HepG2 (cell line): Measurements from ENCODE around the gene IRS1. TPM values are rescaled to one million over a fixed set of nuclear protein-coding genes. Genes with fewer than 3 reads are reported as not detected.

Source experiments
- ATF3 ChIP-seq: sonication (generic); formaldehyde crosslinking; IDR thresholded peaks from 2 replicates; pipeline ENCODE4 v1.4.0; 2020; ENCODE audit warnings: missing genetic modification reagents
- BRCA1 ChIP-seq: sonication (generic); formaldehyde crosslinking; IDR thresholded peaks from 2 replicates; pipeline ENCODE4 v1.4.0; 2020; ENCODE audit warnings: missing genetic modification reagents
- BRD4 ChIP-seq: sonication (generic); formaldehyde crosslinking; IDR thresholded peaks from 2 replicates; pipeline ENCODE4 v1.4.0; 2020; ENCODE audit warnings: missing genetic modification reagents
- FIP1L1 ChIP-seq: fragments of 200-400 bp; formaldehyde crosslinking; IDR thresholded peaks from 2 replicates; pipeline ENCODE4 v1.6.1; 2018; ENCODE audit warnings: low read depth, mild to moderate bottlenecking, low read length, moderate library complexity, borderline replicate concordance; ENCODE audit not compliant: insufficient read depth
- HOXA3 ChIP-seq: sonication (generic); formaldehyde crosslinking; IDR thresholded peaks from 2 replicates; pipeline ENCODE4 v1.5.0; 2020; ENCODE audit warnings: missing genetic modification reagents
- KLF16 ChIP-seq, 2 experiments: sonication (generic) in 1 of 2; formaldehyde crosslinking in 1 of 2; IDR thresholded peaks; 2 replicates each; pipeline versions ENCODE4 v1.6.1 to v1.8.0; 2016 to 2023; ENCODE audit warnings: missing genetic modification reagents in 2 of 2, missing compliant biosample characterization in 1 of 2
- MAF1 ChIP-seq: sonication (generic); formaldehyde crosslinking; IDR thresholded peaks from 2 replicates; pipeline ENCODE4 v1.5.0; 2020; ENCODE audit warnings: missing genetic modification reagents, borderline replicate concordance
- MIXL1 ChIP-seq: IDR thresholded peaks from 2 replicates; pipeline ENCODE4 v1.6.1; 2016
- POGZ ChIP-seq: sonication (generic); formaldehyde crosslinking; IDR thresholded peaks from 2 replicates; pipeline ENCODE4 v1.4.0; 2020; ENCODE audit warnings: mild to moderate bottlenecking, missing genetic modification reagents
- SIX4 ChIP-seq: sonication (generic); formaldehyde crosslinking; IDR thresholded peaks from 2 replicates; pipeline ENCODE4 v1.4.0; 2020; ENCODE audit warnings: missing genetic modification reagents
- SSRP1 ChIP-seq: IDR thresholded peaks from 2 replicates; pipeline ENCODE4 v1.6.1; 2016; ENCODE audit warnings: control low read depth
- ZFYVE20 ChIP-seq: sonication (generic); formaldehyde crosslinking; IDR thresholded peaks from 2 replicates; pipeline ENCODE4 v1.8.0; 2023; ENCODE audit warnings: low read depth, mild to moderate bottlenecking, moderate library complexity, missing genetic modification reagents, borderline replicate concordance
- ZMYM2 ChIP-seq: sonication (generic); formaldehyde crosslinking; IDR thresholded peaks from 2 replicates; pipeline ENCODE4 v1.8.0; 2022; ENCODE audit warnings: mild to moderate bottlenecking, missing genetic modification reagents
- ZNF136 ChIP-seq: sonication (generic); formaldehyde crosslinking; IDR thresholded peaks from 2 replicates; pipeline ENCODE4 v1.8.1; 2022; ENCODE audit warnings: low read depth, mild to moderate bottlenecking, moderate library complexity, missing genetic modification reagents
- ZNF205 ChIP-seq: IDR thresholded peaks from 2 replicates; pipeline ENCODE4 v1.6.1; 2018; ENCODE audit warnings: missing biosample characterization, missing genetic modification reagents
- ZNF432 ChIP-seq: sonication (generic); formaldehyde crosslinking; IDR thresholded peaks from 2 replicates; pipeline ENCODE4 v1.5.0; 2020; ENCODE audit warnings: missing genetic modification reagents, mild to moderate bottlenecking, borderline replicate concordance
- ZNF577 ChIP-seq: sonication (generic); formaldehyde crosslinking; IDR thresholded peaks from 2 replicates; pipeline ENCODE4 v1.4.0; 2020; ENCODE audit warnings: mild to moderate bottlenecking, low read depth, missing genetic modification reagents, borderline replicate concordance
- ZNF670 ChIP-seq: sonication (generic); formaldehyde crosslinking; IDR thresholded peaks from 2 replicates; pipeline ENCODE4 v1.8.0; 2022; ENCODE audit warnings: mild to moderate bottlenecking, missing genetic modification reagents, borderline replicate concordance
- ZNF703 ChIP-seq: sonication (generic); formaldehyde crosslinking; IDR thresholded peaks from 2 replicates; pipeline ENCODE4 v1.5.1; 2020; ENCODE audit warnings: missing genetic modification reagents, mild to moderate bottlenecking, moderate library complexity, borderline replicate concordance
- ZNF878 ChIP-seq: sonication (generic); formaldehyde crosslinking; IDR thresholded peaks from 2 replicates; pipeline ENCODE4 v1.8.1; 2023; ENCODE audit warnings: mild to moderate bottlenecking, missing genetic modification reagents, moderate library complexity
- polyA plus RNA-seq, 8 experiments: library from polyadenylated mRNA; depleted of rRNA in 3 of 8; stranded (reverse) in 7 of 8; unstranded in 1 of 8; fragments of >200 nt; fragmentation: Illumina TruSeq in 4 of 8; extraction: Trizol in 4 of 8; gene quantifications; 2 replicates each; pipeline versions ENCODE4 v1.2.1 to v1.2.3, GENCODE V29; 2011 to 2016; ENCODE audit warnings: low read depth in 4 of 8, missing spikeins in 1 of 8, mixed read lengths in 1 of 8; ENCODE audit not compliant: insufficient read depth in 1 of 8
- total RNA-seq, 5 experiments: library from RNA; depleted of rRNA; stranded (reverse); fragments of >200 nt; fragmentation: Illumina TruSeq; extraction: Trizol; gene quantifications; 2 replicates each; pipeline ENCODE4 v1.2.3, GENCODE V29; 2016; ENCODE audit warnings: low read depth in 1 of 5
- TF ChIP-seq, protein P1 (sequence below): sonication (generic); formaldehyde crosslinking; conservative IDR thresholded peaks from 2 replicates; pipeline ENCODE4 v1.4.0; 2020; ENCODE audit warnings: missing genetic modification reagents
- TF ChIP-seq, protein P2 (sequence below): sonication (generic); formaldehyde crosslinking; IDR thresholded peaks from 2 replicates; pipeline ENCODE4 v1.9.0; 2021; ENCODE audit warnings: mild to moderate bottlenecking, missing genetic modification reagents

IRS1 gene
- total and polyA plus RNA-seq, 2 of the 13 experiments (the other 11 are each of a cell fraction or from before 2014, with no cell fraction given), result 8.7 to 9.0 TPM

- TF ChIP-seq ZNF577 (CRISPR knock-in tag) (no peak), ZNF703 (CRISPR knock-in tag) (peak; percentile 86; the same call in 1 of the 2 replicates), BRCA1 (no peak; the same call in 1 of the 2 replicates), ZNF205 (CRISPR knock-in tag) (peak; percentile 55; the same call in 1 of the 2 replicates), ZNF670 (CRISPR knock-in tag) (peak; percentile 98), ZMYM2 (CRISPR knock-in tag) (0 out of 2 replicates have a peak, but pooled peaks have one; percentile 63), ATF3 (CRISPR knock-in tag) (no peak), FIP1L1 (no peak), ZNF432 (CRISPR knock-in tag) (no peak), MAF1 (CRISPR knock-in tag) (no peak), BRD4 (CRISPR knock-in tag) (peak; percentile 64; the same call in 1 of the 2 replicates), ZFYVE20 (CRISPR knock-in tag) (no peak), SIX4 (CRISPR knock-in tag) (peak; percentile 55), ZNF136 (CRISPR knock-in tag) (peak; percentile 35; the same call in 1 of the 2 replicates), HOXA3 (CRISPR knock-in tag) (peak; percentile 63), POGZ (CRISPR knock-in tag) (peak; percentile 93), MIXL1 (CRISPR knock-in tag) (peak; percentile 94), SSRP1 (CRISPR knock-in tag) (no peak), ZNF878 (CRISPR knock-in tag) (peak; percentile 93; the same call in 1 of the 2 replicates), KLF16 (CRISPR knock-in tag; IDR thresholded peaks at IDR 0.05) (peak in 1 of 2 experiments; percentile 91; a peak in 2 of 4 replicates)
- TF ChIP-seq, protein P1, sequence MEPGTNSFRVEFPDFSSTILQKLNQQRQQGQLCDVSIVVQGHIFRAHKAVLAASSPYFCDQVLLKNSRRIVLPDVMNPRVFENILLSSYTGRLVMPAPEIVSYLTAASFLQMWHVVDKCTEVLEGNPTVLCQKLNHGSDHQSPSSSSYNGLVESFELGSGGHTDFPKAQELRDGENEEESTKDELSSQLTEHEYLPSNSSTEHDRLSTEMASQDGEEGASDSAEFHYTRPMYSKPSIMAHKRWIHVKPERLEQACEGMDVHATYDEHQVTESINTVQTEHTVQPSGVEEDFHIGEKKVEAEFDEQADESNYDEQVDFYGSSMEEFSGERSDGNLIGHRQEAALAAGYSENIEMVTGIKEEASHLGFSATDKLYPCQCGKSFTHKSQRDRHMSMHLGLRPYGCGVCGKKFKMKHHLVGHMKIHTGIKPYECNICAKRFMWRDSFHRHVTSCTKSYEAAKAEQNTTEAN (CRISPR knock-in tag), result peak; percentile 93
- TF ChIP-seq, protein P2, sequence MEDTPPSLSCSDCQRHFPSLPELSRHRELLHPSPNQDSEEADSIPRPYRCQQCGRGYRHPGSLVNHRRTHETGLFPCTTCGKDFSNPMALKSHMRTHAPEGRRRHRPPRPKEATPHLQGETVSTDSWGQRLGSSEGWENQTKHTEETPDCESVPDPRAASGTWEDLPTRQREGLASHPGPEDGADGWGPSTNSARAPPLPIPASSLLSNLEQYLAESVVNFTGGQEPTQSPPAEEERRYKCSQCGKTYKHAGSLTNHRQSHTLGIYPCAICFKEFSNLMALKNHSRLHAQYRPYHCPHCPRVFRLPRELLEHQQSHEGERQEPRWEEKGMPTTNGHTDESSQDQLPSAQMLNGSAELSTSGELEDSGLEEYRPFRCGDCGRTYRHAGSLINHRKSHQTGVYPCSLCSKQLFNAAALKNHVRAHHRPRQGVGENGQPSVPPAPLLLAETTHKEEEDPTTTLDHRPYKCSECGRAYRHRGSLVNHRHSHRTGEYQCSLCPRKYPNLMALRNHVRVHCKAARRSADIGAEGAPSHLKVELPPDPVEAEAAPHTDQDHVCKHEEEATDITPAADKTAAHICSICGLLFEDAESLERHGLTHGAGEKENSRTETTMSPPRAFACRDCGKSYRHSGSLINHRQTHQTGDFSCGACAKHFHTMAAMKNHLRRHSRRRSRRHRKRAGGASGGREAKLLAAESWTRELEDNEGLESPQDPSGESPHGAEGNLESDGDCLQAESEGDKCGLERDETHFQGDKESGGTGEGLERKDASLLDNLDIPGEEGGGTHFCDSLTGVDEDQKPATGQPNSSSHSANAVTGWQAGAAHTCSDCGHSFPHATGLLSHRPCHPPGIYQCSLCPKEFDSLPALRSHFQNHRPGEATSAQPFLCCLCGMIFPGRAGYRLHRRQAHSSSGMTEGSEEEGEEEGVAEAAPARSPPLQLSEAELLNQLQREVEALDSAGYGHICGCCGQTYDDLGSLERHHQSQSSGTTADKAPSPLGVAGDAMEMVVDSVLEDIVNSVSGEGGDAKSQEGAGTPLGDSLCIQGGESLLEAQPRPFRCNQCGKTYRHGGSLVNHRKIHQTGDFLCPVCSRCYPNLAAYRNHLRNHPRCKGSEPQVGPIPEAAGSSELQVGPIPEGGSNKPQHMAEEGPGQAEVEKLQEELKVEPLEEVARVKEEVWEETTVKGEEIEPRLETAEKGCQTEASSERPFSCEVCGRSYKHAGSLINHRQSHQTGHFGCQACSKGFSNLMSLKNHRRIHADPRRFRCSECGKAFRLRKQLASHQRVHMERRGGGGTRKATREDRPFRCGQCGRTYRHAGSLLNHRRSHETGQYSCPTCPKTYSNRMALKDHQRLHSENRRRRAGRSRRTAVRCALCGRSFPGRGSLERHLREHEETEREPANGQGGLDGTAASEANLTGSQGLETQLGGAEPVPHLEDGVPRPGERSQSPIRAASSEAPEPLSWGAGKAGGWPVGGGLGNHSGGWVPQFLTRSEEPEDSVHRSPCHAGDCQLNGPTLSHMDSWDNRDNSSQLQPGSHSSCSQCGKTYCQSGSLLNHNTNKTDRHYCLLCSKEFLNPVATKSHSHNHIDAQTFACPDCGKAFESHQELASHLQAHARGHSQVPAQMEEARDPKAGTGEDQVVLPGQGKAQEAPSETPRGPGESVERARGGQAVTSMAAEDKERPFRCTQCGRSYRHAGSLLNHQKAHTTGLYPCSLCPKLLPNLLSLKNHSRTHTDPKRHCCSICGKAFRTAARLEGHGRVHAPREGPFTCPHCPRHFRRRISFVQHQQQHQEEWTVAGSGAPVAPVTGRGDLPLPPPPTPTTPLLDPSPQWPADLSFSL (CRISPR knock-in tag), result peak; percentile 81
Measured at GRCh38 chr2:226799976-226800940, 638 bp upstream of the IRS1 start (continued).
